Natural killer cell (primary cell): ENCODE results near the gene C13orf46. TPM values are rescaled to one million over a fixed set of nuclear protein-coding genes. Genes with fewer than 3 reads are reported as not detected.
"Not testable (repeated sequence)": the region's sequence is repeated elsewhere in the genome, so short reads cannot be mapped to it uniquely, and the experiment has no call there.

Source experiments
- ATAC-seq, 3 donors: fragments of 150-1000 bp in 2 of 3; fragments of 200-7000 bp in 1 of 3; cut with Tn5 transposase; 1 replicate in 1 of 3; 2 replicates in 2 of 3; pipeline ENCODE4 v1.10.0; 2021; ENCODE audit warnings: mild to moderate bottlenecking in 2 of 3, moderate library complexity in 2 of 3
- DNase-seq, 2 donors: peaks; one replicate each; pipeline versions ENCODE4 v3.0.0 to v3.0.0-alpha.2; 2013 to 2021; ENCODE audit warnings: mixed read lengths in 1 of 2
- H3K27ac ChIP-seq: one replicate; pipeline ENCODE4 v1.5.1; 2013; ENCODE audit warnings: mild to moderate bottlenecking, low read length
- H3K27me3 ChIP-seq: one replicate; pipeline ENCODE4 v1.6.1; 2013; ENCODE audit warnings: low read length; ENCODE audit not compliant: control insufficient read depth, insufficient read depth
- H3K36me3 ChIP-seq: one replicate; pipeline ENCODE4 v1.6.1; 2013; ENCODE audit warnings: low read length; ENCODE audit not compliant: control insufficient read depth, insufficient read depth
- H3K4me1 ChIP-seq: one replicate; pipeline ENCODE4 v1.6.1; 2013; ENCODE audit warnings: low read length; ENCODE audit not compliant: control insufficient read depth, insufficient read depth
- H3K4me3 ChIP-seq: one replicate; pipeline ENCODE4 v1.5.1; 2013; ENCODE audit warnings: low read length
- H3K9me3 ChIP-seq: one replicate; pipeline ENCODE4 v1.6.1; 2013; ENCODE audit warnings: low read length; ENCODE audit not compliant: control insufficient read depth, insufficient read depth
- H3K27ac Mint-ChIP-seq, 2 donors: one replicate each; pipeline ENCODE4 v1.8.0; 2022; ENCODE audit warnings: mild to moderate bottlenecking in 2 of 2, mixed read lengths in 2 of 2, moderate library complexity in 1 of 2
- H3K27me3 Mint-ChIP-seq, 2 donors: one replicate each; pipeline ENCODE4 v1.8.0; 2022; ENCODE audit warnings: low read depth in 2 of 2, mixed read lengths in 2 of 2
- H3K36me3 Mint-ChIP-seq: one replicate; pipeline ENCODE4 v1.8.0; 2022; ENCODE audit warnings: mixed read lengths
- H3K4me1 Mint-ChIP-seq, 2 donors: one replicate each; pipeline ENCODE4 v1.8.0; 2022; ENCODE audit warnings: mixed read lengths in 2 of 2
- H3K4me3 Mint-ChIP-seq: one replicate; pipeline ENCODE4 v1.8.0; 2022; ENCODE audit warnings: mild to moderate bottlenecking, moderate library complexity, mixed read lengths
- H3K9me3 Mint-ChIP-seq, 2 donors: one replicate each; pipeline ENCODE4 v1.8.0; 2022; ENCODE audit warnings: mixed read lengths in 2 of 2
- CTCF ChIP-seq: fragments of 200-600 bp; IDR thresholded peaks from one replicate; pipeline ENCODE4 v1.8.0; 2022; ENCODE audit warnings: antibody characterized with exemption
- WGBS: methylation state at CpG from one replicate; pipeline ENCODE4 v1.1.7; 2013; ENCODE audit warnings: missing lambda C conversion rate; ENCODE audit not compliant: insufficient coverage; 5-methylcytosine and 5-hydroxymethylcytosine counted together
- intact Hi-C: fragments of 100-400 bp; cut with micrococcal nuclease; formaldehyde crosslinking; loops from one replicate; pipeline ENCODE4 v1.14.2; 2022
- total RNA-seq, 4 donors: library from RNA; stranded (reverse); fragments of 120-200 nt in 1 of 4; gene quantifications; one replicate each; pipeline versions ENCODE4 v1.2.3 to v1.2.4, GENCODE V29; 2013 to 2022

The C13orf46 gene
- total RNA-seq, 3 donors from 2014 or later (not counting 1 experiment from before 2014, with no cell fraction given): 21.1 to 23.9 (median 23.5) TPM

GRCh38 chr13:113915786-113916329 lies 58.0 kb downstream of the C13orf46 start:
- intact Hi-C loops: no loop called here
- 86% methylated on average over 11 of the region's 11 CpGs for WGBS
- Histone ChIP-seq H3K9me3 (no peaks in the 10 kb centered on the region), H3K36me3 (no peaks in the 10 kb centered on the region), H3K27me3 (peaks cover 12% of the 10 kb centered on the region), H3K27ac (no peak overlapping the region), H3K4me3 (no peak overlapping the region), H3K4me1 (no peaks in the 10 kb centered on the region)
- no peak overlapping the region for H3K27ac Mint-ChIP-seq
- H3K36me3 Mint-ChIP-seq: no peaks in the 10 kb centered on the region
- H3K9me3 Mint-ChIP-seq: no peaks in the 10 kb centered on the region
- H3K4me3 Mint-ChIP-seq: no peak overlapping the region
- no peak for DNase-seq
- peaks cover 0 to 5% of the 10 kb centered on the region in 2 donors for H3K4me1 Mint-ChIP-seq
- no peak for TF ChIP-seq CTCF
- H3K27me3 Mint-ChIP-seq: peaks cover 33 to 41% of the 10 kb centered on the region in 2 donors
- no peak for ATAC-seq

GRCh38 chr13:113915012-113915763 lies 58.7 kb downstream of the C13orf46 start:
- Histone ChIP-seq H3K4me3 (no peak overlapping the region), H3K27ac (no peak overlapping the region), H3K9me3 (no peaks in the 10 kb centered on the region), H3K27me3 (peaks cover 14% of the 10 kb centered on the region), H3K4me1 (no peaks in the 10 kb centered on the region), H3K36me3 (no peaks in the 10 kb centered on the region)
- TF ChIP-seq CTCF: no peak
- Mint-ChIP-seq H3K4me1 (peaks cover 0 to 5% of the 10 kb centered on the region in 2 donors), H3K27ac (no peak overlapping the region), H3K4me3 (no peak overlapping the region), H3K36me3 (no peaks in the 10 kb centered on the region), H3K9me3 (no peaks in the 10 kb centered on the region), H3K27me3 (peaks cover 40 to 42% of the 10 kb centered on the region in 2 donors)
- 84% methylated on average over 21 of the region's 21 CpGs for WGBS
- intact Hi-C loops: no loop called here
- ATAC-seq (no peak), DNase-seq (no peak)

GRCh38 chr13:113914333-113915011 lies 59.4 kb downstream of the C13orf46 start:
- Mint-ChIP-seq H3K27me3 (peaks cover 42 to 43% of the 10 kb centered on the region in 2 donors), H3K4me1 (peaks cover 0 to 5% of the 10 kb centered on the region in 2 donors), H3K4me3 (no peak overlapping the region), H3K36me3 (no peaks in the 10 kb centered on the region), H3K9me3 (no peaks in the 10 kb centered on the region), H3K27ac (no peak overlapping the region)
- no peak overlapping the region for H3K4me3 ChIP-seq
- no peak for ATAC-seq
- 88% methylated on average over 24 of the region's 24 CpGs for WGBS
- H3K9me3 ChIP-seq: no peaks in the 10 kb centered on the region
- H3K27ac ChIP-seq: no peak overlapping the region
- peaks cover 15% of the 10 kb centered on the region for H3K27me3 ChIP-seq
- intact Hi-C loops: no loop called here
- H3K36me3 ChIP-seq: no peaks in the 10 kb centered on the region
- TF ChIP-seq CTCF: no peak
- DNase-seq: no peak
- no peaks in the 10 kb centered on the region for H3K4me1 ChIP-seq

GRCh38 chr13:113913838-113914237 lies 60.0 kb downstream of the C13orf46 start:
- peaks cover 18% of the 10 kb centered on the region for H3K27me3 ChIP-seq
- H3K27ac ChIP-seq, H3K9me3 Mint-ChIP-seq, H3K4me1 Mint-ChIP-seq, ATAC-seq, H3K4me3 ChIP-seq, DNase-seq, H3K36me3 ChIP-seq, H3K36me3 Mint-ChIP-seq, H3K4me3 Mint-ChIP-seq, H3K9me3 ChIP-seq, H3K27ac Mint-ChIP-seq, H3K4me1 ChIP-seq, intact Hi-C loops: not testable (repeated sequence)
- peaks cover 48 to 49% of the 10 kb centered on the region in 2 donors for H3K27me3 Mint-ChIP-seq
- 94% methylated on average over 22 of the region's 22 CpGs for WGBS

- DNase-seq, intact Hi-C loops, H3K4me3 Mint-ChIP-seq, H3K9me3 Mint-ChIP-seq, H3K4me3 ChIP-seq, H3K9me3 ChIP-seq, H3K4me1 ChIP-seq, ATAC-seq, H3K27ac ChIP-seq, H3K27ac Mint-ChIP-seq, H3K36me3 ChIP-seq, H3K4me1 Mint-ChIP-seq, H3K36me3 Mint-ChIP-seq: not testable (repeated sequence)
- peaks cover 18% of the 10 kb centered on the region for H3K27me3 ChIP-seq
- peaks cover 49 to 53% of the 10 kb centered on the region in 2 donors for H3K27me3 Mint-ChIP-seq
- 95% methylated on average over 8 of the region's 8 CpGs for WGBS
Observed at GRCh38 chr13:113913408-113913807, 60.5 kb downstream of the C13orf46 start.
